Transverse colon (tissue), 4 donors: Measurements from ENCODE around the gene SCAPER. TPM values are rescaled to one million over a fixed set of nuclear protein-coding genes. Genes with fewer than 3 reads are reported as not detected.

Experiments used
- DNase-seq: peaks from one replicate; pipeline ENCODE4 v3.0.0-alpha.2; 2019
- H3K27ac ChIP-seq, 4 donors: fragments of 200-600 bp; sonication (generic); 2 replicates each; pipeline ENCODE4 v1.5.1; 2016 to 2018; ENCODE audit warnings: inconsistent platforms in 4 of 4
- H3K27me3 ChIP-seq: fragments of 200-600 bp; sonication (generic); 2 replicates; pipeline ENCODE4 v1.5.1; 2017; ENCODE audit warnings: inconsistent platforms
- H3K36me3 ChIP-seq, 4 donors: fragments of 200-600 bp; sonication (generic); 2 replicates each; pipeline ENCODE4 v1.5.1; 2017 to 2019; ENCODE audit warnings: inconsistent platforms in 4 of 4
- H3K4me1 ChIP-seq, 4 donors: fragments of 200-600 bp; sonication (generic); 2 replicates each; pipeline ENCODE4 v1.5.1; 2017 to 2020; ENCODE audit warnings: inconsistent platforms in 4 of 4
- H3K4me3 ChIP-seq, 4 donors: fragments of 200-600 bp; sonication (generic); 1 replicate in 1 of 4; 2 replicates in 3 of 4; pipeline versions ENCODE4 v1.5.1 to v1.6.1; 2017 to 2019; ENCODE audit warnings: inconsistent platforms in 4 of 4
- H3K9me3 ChIP-seq, 2 donors: fragments of 200-600 bp; sonication (generic); 2 replicates each; pipeline ENCODE4 v1.5.1; 2017 to 2019; ENCODE audit warnings: inconsistent platforms in 2 of 2
- CTCF ChIP-seq, 5 experiments: fragments of 200-600 bp in 3 of 5; fragments of 450-650 bp in 2 of 5; sonication (generic) in 3 of 5; IDR thresholded peaks; 1 replicate in 2 of 5; 2 replicates in 3 of 5; pipeline ENCODE4 v1.5.1; 2016 to 2017; ENCODE audit warnings: antibody characterized with exemption in 5 of 5, inconsistent platforms in 3 of 5, mild to moderate bottlenecking in 2 of 5, moderate library complexity in 1 of 5
- EP300 ChIP-seq: sonication (generic); formaldehyde crosslinking; IDR thresholded peaks from one replicate; pipeline ENCODE4 v1.6.1; 2017; ENCODE audit warnings: antibody characterized with exemption, low read depth
- POLR2A ChIP-seq: fragments of 450-650 bp; IDR thresholded peaks from one replicate; pipeline ENCODE4 v1.6.1; 2016; ENCODE audit warnings: antibody characterized with exemption, mild to moderate bottlenecking, moderate library complexity
- POLR2AphosphoS5 ChIP-seq, 3 donors: sonication (generic); formaldehyde crosslinking; IDR thresholded peaks; one replicate each; pipeline ENCODE4 v1.6.1; 2016; ENCODE audit warnings: antibody characterized with exemption in 3 of 3
- WGBS, 2 donors: methylation state at CpG; one replicate each; pipeline ENCODE4 v1.1.5; 2018; ENCODE audit warnings: low coverage in 1 of 2; 5-methylcytosine and 5-hydroxymethylcytosine counted together
- in situ Hi-C, 4 donors: fragments of 200-750 bp; cut with MboI; loops; one replicate each; pipeline versions ENCODE4 v1.15.0 to v1.15.1; 2017; ENCODE audit warnings: low sequenced_read_pairs in 3 of 4, low pct_ligation_motif_present in 1 of 4, low pct_unique_long_range_greater_than_20kb in 1 of 4
- intact Hi-C: fragments of 100-400 bp; cut with DNase I; formaldehyde crosslinking; loops from one replicate; pipeline ENCODE4 v1.15.1; 2023; ENCODE audit warnings: low total_unique reads
- total RNA-seq, 4 donors: library from RNA; depleted of rRNA; stranded (reverse); fragments of >200 nt; gene quantifications; one replicate each; pipeline ENCODE4 v1.1.0, GENCODE V29; 2016

The SCAPER gene
- total RNA-seq, 4 donors from 2014 or later = 31.8 to 121 (median 48.7) TPM

- H3K36me3 ChIP-seq = peaks cover 0 to 30% (median 5%) of the 10 kb centered on the region in 4 donors
- no peak overlapping the region for H3K27ac ChIP-seq
- DNase-seq = no peak
- no peaks in the 10 kb centered on the region for H3K9me3 ChIP-seq
- no peak for TF ChIP-seq EP300
- no peak for TF ChIP-seq CTCF (IDR thresholded peaks at IDR 0.05)
- no peak for TF ChIP-seq POLR2A
- no peak for TF ChIP-seq POLR2AphosphoS5 (IDR thresholded peaks at IDR 0.05)
- WGBS, 2 donors = 87 to 92% methylated on average over 2 of the region's 2 CpGs
- in situ Hi-C loops (no loop called here), intact Hi-C loops (no loop called here)
- no peaks in the 10 kb centered on the region for H3K27me3 ChIP-seq
- H3K4me3 ChIP-seq = no peak overlapping the region
- peaks cover 8 to 24% (median 13%) of the 10 kb centered on the region in 4 donors for H3K4me1 ChIP-seq
Observed at GRCh38 chr15:76935620-76936019, 30.5 kb upstream of the SCAPER start.

- Histone ChIP-seq H3K9me3 (no peaks in the 10 kb centered on the region), H3K4me3 (peak overlapping the region; percentile 75 to 95 (median 86)), H3K36me3 (peaks cover 0 to 28% (median 5%) of the 10 kb centered on the region in 4 donors), H3K27ac (peak overlapping the region; percentile 85 to 93 (median 92)), H3K4me1 (peaks cover 8 to 26% (median 15%) of the 10 kb centered on the region in 4 donors), H3K27me3 (no peaks in the 10 kb centered on the region)
- TF ChIP-seq POLR2A = no peak
- TF ChIP-seq CTCF (IDR thresholded peaks at IDR 0.05) = no peak
- TF ChIP-seq POLR2AphosphoS5 (IDR thresholded peaks at IDR 0.05) = no peak
- no peak for TF ChIP-seq EP300
- in situ Hi-C loops (no loop called here), intact Hi-C loops (no loop called here)
- WGBS, 2 donors = 15 to 31% methylated on average over 6 to 14 of the region's 14 CpGs
- no peak for DNase-seq
Observed at GRCh38 chr15:76932135-76932966, 27.2 kb upstream of the SCAPER start.

- peak within 1 kb of the TSS; percentile 85 to 93 (median 92) for H3K27ac ChIP-seq
- WGBS, 2 donors = 0 to 1% methylated on average over 1 to 30 of the region's 96 CpGs
- H3K4me1 ChIP-seq = peaks cover 8 to 26% (median 15%) of the 10 kb centered on the region in 4 donors
- peak; percentile 97 for DNase-seq
- TF ChIP-seq POLR2AphosphoS5 (IDR thresholded peaks at IDR 0.05) (peak; percentile 76 to 86 (median 81)), EP300 (no peak), CTCF (IDR thresholded peaks at IDR 0.05) (no peak), POLR2A (peak; percentile 93)
- intact Hi-C loops (no loop called here), in situ Hi-C loops (no loop called here)
- H3K27me3 ChIP-seq = no peaks in the 10 kb centered on the region
- H3K9me3 ChIP-seq = no peaks in the 10 kb centered on the region
- H3K36me3 ChIP-seq = peaks cover 0 to 22% (median 2%) of the 10 kb centered on the region in 4 donors
- H3K4me3 ChIP-seq = peak within 1 kb of the TSS; percentile 75 to 95 (median 86)
Observed at GRCh38 chr15:76931397-76932134, 26.4 kb upstream of the SCAPER start, which contains the start of gene RCN2. RCN2 (plus strand) TSS chr15:76931749; CDS start chr15:76931842, 93 bp downstream.

- TF ChIP-seq CTCF (IDR thresholded peaks at IDR 0.05) (no peak), POLR2AphosphoS5 (IDR thresholded peaks at IDR 0.05) (no peak), POLR2A (no peak)
Observed at GRCh38 chr15:76930831-76931396, 25.8 kb upstream of the SCAPER start.

More at GRCh38 chr15:76930831-76931396, 25.8 kb upstream of the SCAPER start:
- H3K9me3 ChIP-seq = no peaks in the 10 kb centered on the region
- H3K4me3 ChIP-seq = peak overlapping the region; percentile 39 to 95 (median 86)
- no peak for DNase-seq
- H3K4me1 ChIP-seq = peaks cover 8 to 26% (median 15%) of the 10 kb centered on the region in 4 donors
- no peaks in the 10 kb centered on the region for H3K27me3 ChIP-seq
- intact Hi-C loops = no loop called here
- in situ Hi-C loops = no loop called here
- WGBS, 2 donors = 0 to 11% methylated on average over 6 to 7 of the region's 7 CpGs
- peaks cover 0 to 16% (median 0%) of the 10 kb centered on the region in 4 donors for H3K36me3 ChIP-seq
- H3K27ac ChIP-seq = peak overlapping the region; percentile 85 to 93 (median 92)
